Skin epidermis (tissue), 12 donors: ENCODE data around the gene SLC38A5.
"Not testable (repeated sequence)": the region's sequence is repeated elsewhere in the genome, so short reads cannot be mapped to it uniquely, and the experiment has no call there.

ENCODE experiments used
- H3K27ac ChIP-seq, 21 experiments: fragments of 200-600 bp; sonication (generic) in 11 of 21; one replicate each; pipeline ENCODE4 v1.5.0; 2020; ENCODE audit warnings: mild to moderate bottlenecking in 3 of 21, inconsistent platforms in 2 of 21, moderate library complexity in 2 of 21
- H3K4me3 ChIP-seq, 7 experiments: fragments of 200-600 bp; sonication (generic) in 2 of 7; one replicate each; pipeline ENCODE4 v1.5.0; 2020; ENCODE audit warnings: inconsistent platforms in 2 of 7, mild to moderate bottlenecking in 2 of 7, moderate library complexity in 1 of 7

SLC38A5 gene

GRCh38 chrX:48430166-48430565, 39.9 kb downstream of the SLC38A5 start:
- not testable (repeated sequence) for H3K27ac ChIP-seq, H3K4me3 ChIP-seq

GRCh38 chrX:48429606-48430005, 40.5 kb downstream of the SLC38A5 start:
- not testable (repeated sequence) for H3K4me3 ChIP-seq

GRCh38 chrX:48427027-48427716, 42.9 kb downstream of the SLC38A5 start:
- not testable (repeated sequence) for H3K27ac ChIP-seq, H3K4me3 ChIP-seq

More at GRCh38 chrX:48429606-48430005, 40.5 kb downstream of the SLC38A5 start:
- not testable (repeated sequence) for H3K27ac ChIP-seq

- not testable (repeated sequence) for H3K4me3 ChIP-seq, H3K27ac ChIP-seq
Measured at GRCh38 chrX:48411860-48412259, 58.2 kb downstream of the SLC38A5 start, which contains the start of gene SSX4B. SSX4B (minus strand) TSS chrX:48411960; CDS start chrX:48411372, 588 bp downstream.
